Middle frontal gyrus (tissue), 1 donor: Measurements from ENCODE around the gene KIF5A.

Experiments
- DNase-seq: peaks from one replicate; pipeline ENCODE4 v3.0.0-alpha.2; 2015; ENCODE audit warnings: low spot score; ENCODE audit errors: extremely low spot score

The KIF5A gene

DNA sequence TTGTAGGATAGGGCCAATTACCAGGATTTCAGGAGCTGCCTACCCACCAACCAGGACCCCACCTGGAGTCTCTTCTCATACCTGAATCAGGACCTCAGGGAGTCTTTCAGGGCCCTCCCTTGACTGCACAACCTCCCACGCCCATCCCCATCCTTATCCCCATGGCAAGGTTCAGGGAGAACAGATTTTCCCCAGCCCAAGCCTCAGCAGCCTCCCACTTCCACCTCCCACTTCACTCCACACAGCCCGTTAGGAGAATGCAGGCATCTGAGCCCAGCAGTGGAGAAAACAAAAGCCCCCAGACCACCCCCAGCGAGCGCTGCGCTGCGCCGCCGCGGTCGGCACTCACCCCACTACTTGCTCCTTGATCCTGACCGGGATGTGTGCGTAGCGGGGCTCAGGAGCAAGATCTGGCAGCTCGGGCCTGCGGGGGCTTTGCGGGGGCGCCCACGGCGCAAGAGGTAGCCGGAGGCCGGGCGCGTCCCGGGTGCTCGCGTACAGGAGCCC, 81.8 kb downstream of the KIF5A start:
- DNase-seq, result no peak

DNA sequence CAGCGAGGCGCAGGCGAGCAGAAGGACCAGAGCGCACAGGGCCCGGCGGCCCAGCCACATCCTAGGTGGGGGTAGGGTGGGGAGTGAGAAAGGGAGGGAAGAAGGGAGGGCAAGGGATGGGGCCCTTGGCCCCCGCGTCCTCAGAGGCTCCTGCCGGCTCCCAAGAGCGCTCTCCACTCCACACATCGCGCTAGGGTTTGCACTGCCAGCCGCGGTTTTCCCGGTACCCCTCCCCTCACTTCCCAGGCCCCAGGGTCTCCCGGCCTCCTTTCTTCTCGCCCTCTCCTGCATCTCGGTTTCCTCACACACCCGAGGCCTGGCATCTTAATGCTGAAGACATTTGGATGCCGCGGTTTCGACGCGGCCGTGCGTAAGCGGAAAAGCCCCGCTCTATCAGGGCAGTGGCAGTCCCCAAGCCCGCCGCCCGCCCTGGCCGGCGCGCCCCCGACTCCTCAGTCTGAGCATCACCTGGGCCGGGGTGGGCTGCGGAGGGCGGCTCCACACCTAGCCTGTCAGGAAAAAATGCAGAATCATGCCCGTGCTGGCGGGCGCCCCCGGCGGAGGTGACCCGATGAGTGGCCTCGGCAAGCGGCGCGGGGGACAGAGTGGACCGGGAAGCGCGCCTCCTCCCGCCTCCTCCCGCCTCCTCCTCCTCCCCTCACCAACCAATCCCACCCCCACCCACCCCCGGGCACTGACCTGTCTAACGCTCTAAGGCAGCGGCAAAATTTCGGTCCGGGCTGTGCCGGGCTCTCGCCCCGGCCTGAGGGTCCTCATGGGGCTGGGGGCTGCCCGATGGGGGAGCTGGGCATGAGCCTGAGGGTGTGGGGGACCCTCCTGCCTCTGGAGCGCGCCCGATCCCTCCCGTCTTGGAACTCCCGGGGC, 82.5 kb downstream of the KIF5A start:
- DNase-seq, result no peak

DNA sequence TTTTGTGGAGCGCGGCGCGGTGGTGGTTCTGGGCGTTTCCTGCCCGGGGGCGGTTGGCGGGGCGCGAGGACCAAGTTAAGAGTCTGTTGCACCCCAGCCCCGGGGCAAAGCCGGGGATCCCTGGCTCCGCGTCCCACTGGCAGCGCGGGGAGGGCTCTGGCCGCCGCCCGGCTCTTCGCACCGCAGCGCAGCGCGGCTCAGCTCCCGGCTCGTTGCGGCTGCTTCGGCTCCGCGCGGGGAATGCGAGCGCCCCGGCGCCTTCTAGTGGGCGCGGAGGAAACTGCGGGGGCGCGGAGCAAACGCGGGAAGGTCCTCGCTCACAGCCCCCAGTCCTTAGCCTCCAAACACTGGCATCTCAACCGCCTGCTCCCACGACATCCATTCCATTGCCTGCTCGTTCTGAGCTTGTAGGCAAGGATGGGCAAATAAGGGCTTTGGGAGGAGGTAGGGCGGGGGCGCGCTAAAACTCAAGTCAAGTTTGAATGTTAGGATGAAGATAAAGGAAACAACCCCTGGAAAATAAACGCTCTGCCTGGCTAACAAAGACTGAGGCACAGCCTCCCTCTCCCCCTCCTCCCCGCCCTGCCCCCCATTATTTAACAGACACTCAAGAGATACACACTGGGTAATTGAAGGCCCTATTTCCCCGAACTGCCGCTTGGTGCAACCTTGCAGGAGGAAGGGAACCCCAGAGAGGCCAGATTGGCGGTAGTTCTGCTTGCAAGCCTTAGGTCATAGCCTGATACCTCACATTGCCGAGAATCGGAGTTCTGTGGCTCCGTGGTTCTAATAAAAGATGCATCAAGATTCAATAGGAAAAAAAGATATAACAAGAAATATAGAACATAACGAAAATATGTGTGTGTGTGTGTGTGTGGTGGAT, 83.4 kb downstream of the KIF5A start, which contains the start of gene B4GALNT1:
Gene B4GALNT1, minus strand, starts transcription at position 244 of the 883 bp plus-strand sequence. CDS start 1,069 bp downstream, outside the sequence.
- DNase-seq, result no peak
